Measurements from ENCODE around the gene PYGL. TPM values are rescaled to one million over a fixed set of nuclear protein-coding genes. Genes with fewer than 3 reads are reported as not detected.

Gene PYGL
- total RNA-seq, 1 experiment from 2014 or later, result 75.6 TPM

DNA sequence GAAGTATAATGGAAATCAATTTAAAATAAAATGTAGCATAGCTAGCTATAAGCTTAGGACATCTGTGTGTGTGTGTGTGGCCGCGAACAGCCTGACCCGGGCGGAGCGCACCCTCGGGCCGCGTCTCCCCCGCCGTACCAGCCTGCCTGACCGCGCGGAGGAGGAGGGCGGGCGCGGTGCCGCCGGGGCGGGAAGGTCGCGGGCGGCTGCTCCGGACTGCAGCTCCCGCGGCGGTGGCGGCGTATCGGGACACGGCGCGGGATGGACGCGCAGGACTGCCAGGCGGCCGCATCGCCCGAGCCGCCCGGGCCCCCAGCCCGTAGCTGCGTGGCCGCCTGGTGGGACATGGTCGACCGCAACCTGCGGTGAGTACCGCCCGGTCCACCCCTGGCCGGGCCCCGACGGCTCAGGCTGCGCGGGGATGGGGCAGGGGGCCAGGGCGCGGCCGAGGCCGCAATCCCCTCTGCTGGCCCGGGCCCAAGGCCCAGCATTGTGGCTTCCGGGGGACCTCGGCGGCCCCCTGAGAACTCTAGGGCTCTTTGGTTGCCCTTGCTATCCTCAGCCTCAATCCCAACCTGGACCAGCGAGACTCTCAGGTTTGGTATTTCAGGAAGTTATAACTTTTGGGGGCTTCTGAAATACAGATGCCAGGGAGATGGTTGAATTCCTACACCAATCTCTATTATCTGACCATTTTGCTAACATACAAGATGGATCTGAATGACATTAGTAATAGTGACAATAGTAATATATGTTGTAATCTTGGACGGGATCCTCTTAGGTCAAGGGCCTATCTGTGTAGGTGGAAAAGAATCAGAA, 72.2 kb downstream of the PYGL start, which contains the start of gene ABHD12B:
TSS of gene ABHD12B (plus strand) at position 140 of the 819 bp plus-strand sequence. CDS start at position 262, 122 bp downstream.
- CTCF ChIA-PET, result no interaction called here
- no peak within 1 kb of the TSS for H3K4me3 ChIP-seq

DNA sequence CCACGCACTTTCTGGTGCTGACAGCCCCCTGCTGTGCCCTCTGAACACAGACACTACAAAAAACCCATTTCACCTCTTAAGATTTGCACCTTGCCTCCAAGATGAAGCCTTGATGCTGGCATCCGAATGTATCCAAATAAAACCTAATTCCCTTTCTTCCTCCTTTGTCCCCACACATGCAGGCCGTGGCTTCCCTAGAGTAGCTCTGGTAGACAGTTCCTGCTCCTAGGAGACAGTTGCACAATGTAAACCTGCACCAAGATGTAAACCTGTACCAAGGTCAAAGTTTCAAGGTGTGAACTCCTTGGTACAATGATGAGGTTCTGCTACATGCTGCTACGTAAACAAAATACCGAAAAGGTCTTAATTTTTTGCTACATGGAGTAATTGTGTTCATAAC, 73.1 kb downstream of the PYGL start:
- no peaks in the 10 kb centered on the region for H3K27me3 ChIP-seq (ENCODE audit: insufficient read depth, low read depth)

More for the DNA sequence above, 72.2 kb downstream of the PYGL start, which contains the start of gene ABHD12B:
- H3K27ac ChIP-seq, result no peak within 1 kb of the TSS
- TF ChIP-seq CTCF (conservative IDR thresholded peaks at IDR 0.05) (no peak), EZH2 (IDR thresholded peaks at IDR 0.05; ENCODE audit: low read depth) (no peak)
- H3K36me3 ChIP-seq (ENCODE audit: low read depth), result no peaks in the 10 kb centered on the region
- no peaks in the 10 kb centered on the region for H3K9me2 ChIP-seq (ENCODE audit: insufficient read depth)
- BruUV-seq (replicated peaks), result no TSS peak
- no peaks in the 10 kb centered on the region for H3F3A ChIP-seq (ENCODE audit: insufficient read depth, low read depth)
- no peaks in the 10 kb centered on the region for H4K20me1 ChIP-seq (ENCODE audit: insufficient read depth)
- POLR2A ChIA-PET (ENCODE audit: unreplicated experiment), result no interaction called here
- no peaks in the 10 kb centered on the region for H3K9me3 ChIP-seq (ENCODE audit: insufficient read depth, low read depth)
- no peaks in the 10 kb centered on the region for H3K4me1 ChIP-seq (replicated peaks; ENCODE audit: insufficient read depth)
- H3K4me2 ChIP-seq, result no peak within 1 kb of the TSS
- no peak for DNase-seq
- H2AFZ ChIP-seq, result no peak within 1 kb of the TSS
- no peaks in the 10 kb centered on the region for H3K27me3 ChIP-seq (ENCODE audit: insufficient read depth, low read depth)
- intact Hi-C loops (cut with micrococcal nuclease; ENCODE audit: unreplicated experiment), result no loop called here
- H3K79me2 ChIP-seq (ENCODE audit: low read depth), result no peaks in the 10 kb centered on the region

More for the DNA sequence above, 73.1 kb downstream of the PYGL start:
- no peaks in the 10 kb centered on the region for H4K20me1 ChIP-seq (ENCODE audit: insufficient read depth)
- H3F3A ChIP-seq (ENCODE audit: insufficient read depth, low read depth), result no peaks in the 10 kb centered on the region
- POLR2A ChIA-PET (ENCODE audit: unreplicated experiment), result no interaction called here
- no peak overlapping the region for H3K27ac ChIP-seq
- intact Hi-C loops (cut with micrococcal nuclease; ENCODE audit: unreplicated experiment), result no loop called here
- no peak overlapping the region for H3K4me2 ChIP-seq
- H3K36me3 ChIP-seq (ENCODE audit: low read depth), result no peaks in the 10 kb centered on the region
- BruUV-seq (replicated peaks), result no TSS peak
- H2AFZ ChIP-seq, result no peak overlapping the region
- no peak overlapping the region for H3K4me3 ChIP-seq
- H3K9me2 ChIP-seq (ENCODE audit: insufficient read depth), result no peaks in the 10 kb centered on the region
- no peaks in the 10 kb centered on the region for H3K79me2 ChIP-seq (ENCODE audit: low read depth)
- DNase-seq, result no peak
- CTCF ChIA-PET, result no interaction called here
- no peaks in the 10 kb centered on the region for H3K4me1 ChIP-seq (replicated peaks; ENCODE audit: insufficient read depth)
- TF ChIP-seq EZH2 (IDR thresholded peaks at IDR 0.05; ENCODE audit: low read depth), result no peak
- no peak for TF ChIP-seq CTCF (conservative IDR thresholded peaks at IDR 0.05)
- H3K9me3 ChIP-seq (ENCODE audit: insufficient read depth, low read depth), result no peaks in the 10 kb centered on the region

All from PC-9 (cell line).